Daoy (cell line): Measurements from ENCODE around the gene PLS1. TPM values are rescaled to one million over a fixed set of nuclear protein-coding genes. Genes with fewer than 3 reads are reported as not detected.

ENCODE experiments used
- total RNA-seq: library from RNA; depleted of rRNA; stranded (reverse); fragments of >200 nt; shearing (Covaris generic); gene quantifications from 2 replicates; pipeline ENCODE4 v1.2.3, GENCODE V29; 2014; rRNA removed

Gene PLS1
- total RNA-seq, 1 experiment from 2014 or later, result 31.6 TPM

Other genes with a start within 250 kb of the PLS1 start
- 17.5 and 34.7 TPM in 2 replicates for gene XRN1, start 148.4 kb upstream of the PLS1 start, total RNA-seq
- 27.0 and 31.2 TPM in 2 replicates for gene ATR, start 17.7 kb upstream of the PLS1 start, total RNA-seq
- 9.2 and 14.1 TPM in 2 replicates for gene TRPC1, start 127.6 kb downstream of the PLS1 start, total RNA-seq